K562 (cell line): ENCODE results near the gene F12. TPM values are rescaled to one million over a fixed set of nuclear protein-coding genes. Genes with fewer than 3 reads are reported as not detected.

Experiments used
- CBFB ChIP-seq: sonication (generic); formaldehyde crosslinking; IDR thresholded peaks from 2 replicates; pipeline ENCODE4 v1.4.0; 2020; ENCODE audit warnings: mild to moderate bottlenecking, missing genetic modification reagents
- CREM ChIP-seq: IDR thresholded peaks from 2 replicates; pipeline ENCODE4 v1.6.1; 2014; ENCODE audit warnings: antibody characterized with exemption, low read depth
- ILK ChIP-seq: fragments of 450-650 bp; IDR thresholded peaks from 2 replicates; pipeline ENCODE4 v1.6.1; 2016; ENCODE audit warnings: missing genetic modification characterization, low read depth, mild to moderate bottlenecking, missing compliant biosample characterization, moderate library complexity, borderline replicate concordance
- KAT7 ChIP-seq: sonication (generic); formaldehyde crosslinking; IDR thresholded peaks from 2 replicates; pipeline ENCODE4 v1.8.0; 2022; ENCODE audit warnings: missing genetic modification reagents, mild to moderate bottlenecking, borderline replicate concordance
- KDM1A ChIP-seq, 2 experiments: fragments of 450-650 bp; IDR thresholded peaks; 2 replicates each; pipeline ENCODE4 v1.6.1; 2016; ENCODE audit warnings: mild to moderate bottlenecking in 2 of 2
- KLF1 ChIP-seq: fragments of 450-650 bp; IDR thresholded peaks from 2 replicates; pipeline ENCODE4 v1.6.1; 2016; ENCODE audit warnings: missing genetic modification characterization, missing compliant biosample characterization
- MAFG ChIP-seq: fragments of 450-650 bp; conservative IDR thresholded peaks from 2 replicates; pipeline ENCODE4 v1.6.1; 2016; ENCODE audit warnings: missing genetic modification characterization, missing compliant biosample characterization
- PHB2 ChIP-seq: fragments of 450-650 bp; IDR thresholded peaks from 2 replicates; pipeline ENCODE4 v1.6.1; 2017; ENCODE audit warnings: low read depth
- RBBP5 ChIP-seq: fragments of 200-600 bp; sonication (generic); IDR thresholded peaks from 2 replicates; pipeline ENCODE4 v1.6.1; 2012; ENCODE audit warnings: borderline replicate concordance, mild to moderate bottlenecking, low read length, control low read depth, inconsistent platforms; ENCODE audit not compliant: insufficient read depth, poor library complexity, severe bottlenecking
- SREBF2 ChIP-seq: sonication (generic); formaldehyde crosslinking; IDR thresholded peaks from 2 replicates; pipeline ENCODE4 v1.4.0; 2020; ENCODE audit warnings: mild to moderate bottlenecking, missing genetic modification reagents
- TCF3 ChIP-seq: sonication (generic); formaldehyde crosslinking; IDR thresholded peaks from 2 replicates; pipeline ENCODE4 v1.4.0; 2020; ENCODE audit warnings: mild to moderate bottlenecking, missing genetic modification reagents
- ZC3H4 ChIP-seq: sonication (generic); formaldehyde crosslinking; IDR thresholded peaks from 2 replicates; pipeline ENCODE4 v1.9.0; 2021; ENCODE audit warnings: missing genetic modification reagents, borderline replicate concordance
- polyA plus RNA-seq, 8 experiments: library from polyadenylated mRNA; depleted of rRNA in 4 of 8; stranded (reverse) in 5 of 8; unstranded in 3 of 8; fragments of >200 nt; fragmentation: Nextera tagmentation in 2 of 8; fragmentation: Illumina TruSeq in 1 of 8; extraction: Ambion mirVana in 2 of 8; extraction: Trizol in 1 of 8; gene quantifications; 2 replicates each; pipeline versions ENCODE4 v1.2.1 to v1.2.3, GENCODE V29; 2011 to 2014; ENCODE audit warnings: inconsistent platforms in 1 of 8, missing spikeins in 1 of 8
- total RNA-seq, 7 experiments: library from RNA; depleted of rRNA in 6 of 7; stranded (reverse); fragments of >200 nt in 6 of 7; fragmentation: Illumina TruSeq in 2 of 7; extraction: Trizol in 2 of 7; gene quantifications; 2 replicates each; pipeline versions ENCODE4 v1.2.1 to v1.2.3, GENCODE V29; 2011 to 2021; ENCODE audit warnings: low replicate concordance in 1 of 7
- TF ChIP-seq, protein P1 (sequence below): fragments of 250-450 bp; sonication (Bioruptor Pico); IDR thresholded peaks from 2 replicates; pipeline ENCODE4 v1.5.0; 2021; ENCODE audit warnings: mild to moderate bottlenecking, borderline replicate concordance
- TF ChIP-seq, protein P2 (sequence below), 2 experiments: fragments of 450-650 bp; formaldehyde crosslinking in 1 of 2; IDR thresholded peaks; 2 replicates each; pipeline versions ENCODE4 v1.4.0 to v1.6.1; 2014 to 2020; ENCODE audit warnings: mild to moderate bottlenecking in 2 of 2, borderline replicate concordance in 1 of 2, low read depth in 1 of 2
- TF ChIP-seq, protein P3 (sequence below): fragments of 200-800 bp; sonication (Bioruptor generic); IDR thresholded peaks from 2 replicates; pipeline ENCODE4 v1.6.1; 2017; ENCODE audit warnings: missing genetic modification characterization, missing compliant biosample characterization

The F12 gene
- total and polyA plus RNA-seq, 9 of the 15 experiments (the other 6 are each of a cell fraction or from before 2014, with no cell fraction given): 0.59 to 18.3 (median 3.6) TPM

DNA sequence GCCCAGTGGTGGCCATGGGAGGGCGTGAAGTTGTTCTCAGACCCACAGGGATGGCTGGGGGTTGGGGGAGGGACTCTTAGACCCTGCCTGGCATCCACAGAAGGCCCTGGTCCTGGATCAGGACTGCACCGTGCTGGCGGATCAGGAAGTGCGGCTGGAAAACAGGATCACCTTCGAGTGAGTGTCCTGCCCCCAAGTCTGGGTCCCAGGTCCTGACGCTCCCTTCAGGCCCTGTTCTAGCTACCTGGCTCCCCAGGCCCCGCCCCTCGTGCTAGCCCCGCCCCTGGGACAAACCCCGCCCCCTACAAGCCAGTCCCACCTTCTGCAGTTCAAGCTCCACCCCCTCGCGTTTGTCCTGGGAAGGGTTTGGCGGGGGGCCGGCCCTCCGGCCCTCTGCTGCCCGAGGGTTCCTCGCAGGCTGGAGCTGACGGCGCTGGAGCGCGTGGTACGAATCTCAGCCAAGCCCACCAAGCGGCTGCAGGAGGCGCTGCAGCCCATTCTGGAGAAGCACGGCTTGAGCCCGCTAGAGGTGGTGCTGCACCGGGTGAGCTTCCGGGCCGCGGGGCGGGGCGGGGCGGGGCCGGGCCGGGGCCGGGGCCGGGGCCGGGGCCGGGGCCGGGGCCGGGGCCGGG is 38.8 kb downstream of the F12 start (continued):
- TF ChIP-seq KAT7 (CRISPR knock-in tag): no peak
- TF ChIP-seq, protein P1, sequence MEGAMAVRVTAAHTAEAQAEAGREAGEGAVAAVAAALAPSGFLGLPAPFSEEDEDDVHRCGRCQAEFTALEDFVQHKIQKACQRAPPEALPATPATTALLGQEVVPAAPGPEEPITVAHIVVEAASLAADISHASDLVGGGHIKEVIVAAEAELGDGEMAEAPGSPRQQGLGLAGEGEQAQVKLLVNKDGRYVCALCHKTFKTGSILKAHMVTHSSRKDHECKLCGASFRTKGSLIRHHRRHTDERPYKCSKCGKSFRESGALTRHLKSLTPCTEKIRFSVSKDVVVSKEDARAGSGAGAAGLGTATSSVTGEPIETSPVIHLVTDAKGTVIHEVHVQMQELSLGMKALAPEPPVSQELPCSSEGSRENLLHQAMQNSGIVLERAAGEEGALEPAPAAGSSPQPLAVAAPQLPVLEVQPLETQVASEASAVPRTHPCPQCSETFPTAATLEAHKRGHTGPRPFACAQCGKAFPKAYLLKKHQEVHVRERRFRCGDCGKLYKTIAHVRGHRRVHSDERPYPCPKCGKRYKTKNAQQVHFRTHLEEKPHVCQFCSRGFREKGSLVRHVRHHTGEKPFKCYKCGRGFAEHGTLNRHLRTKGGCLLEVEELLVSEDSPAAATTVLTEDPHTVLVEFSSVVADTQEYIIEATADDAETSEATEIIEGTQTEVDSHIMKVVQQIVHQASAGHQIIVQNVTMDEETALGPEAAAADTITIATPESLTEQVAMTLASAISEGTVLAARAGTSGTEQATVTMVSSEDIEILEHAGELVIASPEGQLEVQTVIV: no peak
- TF ChIP-seq, protein P2, sequence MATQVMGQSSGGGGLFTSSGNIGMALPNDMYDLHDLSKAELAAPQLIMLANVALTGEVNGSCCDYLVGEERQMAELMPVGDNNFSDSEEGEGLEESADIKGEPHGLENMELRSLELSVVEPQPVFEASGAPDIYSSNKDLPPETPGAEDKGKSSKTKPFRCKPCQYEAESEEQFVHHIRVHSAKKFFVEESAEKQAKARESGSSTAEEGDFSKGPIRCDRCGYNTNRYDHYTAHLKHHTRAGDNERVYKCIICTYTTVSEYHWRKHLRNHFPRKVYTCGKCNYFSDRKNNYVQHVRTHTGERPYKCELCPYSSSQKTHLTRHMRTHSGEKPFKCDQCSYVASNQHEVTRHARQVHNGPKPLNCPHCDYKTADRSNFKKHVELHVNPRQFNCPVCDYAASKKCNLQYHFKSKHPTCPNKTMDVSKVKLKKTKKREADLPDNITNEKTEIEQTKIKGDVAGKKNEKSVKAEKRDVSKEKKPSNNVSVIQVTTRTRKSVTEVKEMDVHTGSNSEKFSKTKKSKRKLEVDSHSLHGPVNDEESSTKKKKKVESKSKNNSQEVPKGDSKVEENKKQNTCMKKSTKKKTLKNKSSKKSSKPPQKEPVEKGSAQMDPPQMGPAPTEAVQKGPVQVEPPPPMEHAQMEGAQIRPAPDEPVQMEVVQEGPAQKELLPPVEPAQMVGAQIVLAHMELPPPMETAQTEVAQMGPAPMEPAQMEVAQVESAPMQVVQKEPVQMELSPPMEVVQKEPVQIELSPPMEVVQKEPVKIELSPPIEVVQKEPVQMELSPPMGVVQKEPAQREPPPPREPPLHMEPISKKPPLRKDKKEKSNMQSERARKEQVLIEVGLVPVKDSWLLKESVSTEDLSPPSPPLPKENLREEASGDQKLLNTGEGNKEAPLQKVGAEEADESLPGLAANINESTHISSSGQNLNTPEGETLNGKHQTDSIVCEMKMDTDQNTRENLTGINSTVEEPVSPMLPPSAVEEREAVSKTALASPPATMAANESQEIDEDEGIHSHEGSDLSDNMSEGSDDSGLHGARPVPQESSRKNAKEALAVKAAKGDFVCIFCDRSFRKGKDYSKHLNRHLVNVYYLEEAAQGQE (IDR thresholded peaks at IDR 0.05; ENCODE audit: borderline replicate concordance): peak; percentile 56; the same call in 1 of the 2 replicates
- TF ChIP-seq, protein P2 (CRISPR knock-in tag; IDR thresholded peaks at IDR 0.05; ENCODE audit: low read depth): no peak
- TF ChIP-seq MAFG (tag): no peak
- no peak for TF ChIP-seq ZC3H4 (CRISPR knock-in tag)
- TF ChIP-seq CBFB (CRISPR knock-in tag): no peak
- TF ChIP-seq PHB2: no peak
- no peak for TF ChIP-seq RBBP5
- TF ChIP-seq TCF3 (CRISPR knock-in tag): no peak; the same call in 1 of the 2 replicates
- no peak for TF ChIP-seq SREBF2 (CRISPR knock-in tag)
- no peak for TF ChIP-seq ILK (tag)
- TF ChIP-seq, protein P3, sequence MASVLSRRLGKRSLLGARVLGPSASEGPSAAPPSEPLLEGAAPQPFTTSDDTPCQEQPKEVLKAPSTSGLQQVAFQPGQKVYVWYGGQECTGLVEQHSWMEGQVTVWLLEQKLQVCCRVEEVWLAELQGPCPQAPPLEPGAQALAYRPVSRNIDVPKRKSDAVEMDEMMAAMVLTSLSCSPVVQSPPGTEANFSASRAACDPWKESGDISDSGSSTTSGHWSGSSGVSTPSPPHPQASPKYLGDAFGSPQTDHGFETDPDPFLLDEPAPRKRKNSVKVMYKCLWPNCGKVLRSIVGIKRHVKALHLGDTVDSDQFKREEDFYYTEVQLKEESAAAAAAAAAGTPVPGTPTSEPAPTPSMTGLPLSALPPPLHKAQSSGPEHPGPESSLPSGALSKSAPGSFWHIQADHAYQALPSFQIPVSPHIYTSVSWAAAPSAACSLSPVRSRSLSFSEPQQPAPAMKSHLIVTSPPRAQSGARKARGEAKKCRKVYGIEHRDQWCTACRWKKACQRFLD (CRISPR knock-in tag): no peak
- no peak for TF ChIP-seq KLF1 (tag)
- peak; percentile 68 for TF ChIP-seq CREM
- no peak for TF ChIP-seq KDM1A (IDR thresholded peaks at IDR 0.05)
